GM23338 (cell line): Measurements from ENCODE around the gene ASAH2. TPM values are rescaled to one million over a fixed set of nuclear protein-coding genes. Genes with fewer than 3 reads are reported as not detected.

Experiments used
- ATAC-seq: fragments of 200-7000 bp; cut with Tn5 transposase; 3 replicates; pipeline ENCODE4 v1.9.1; 2020
- DNase-seq: peaks from one replicate; pipeline ENCODE4 v3.0.0-alpha.2; 2015; ENCODE audit warnings: low spot score
- H2AFZ ChIP-seq: fragments of 200-600 bp; sonication (generic); 2 replicates; pipeline ENCODE4 v1.8.0; 2016; ENCODE audit warnings: antibody characterized with exemption, mild to moderate bottlenecking, moderate library complexity
- H3F3A ChIP-seq: fragments of 200-600 bp; sonication (generic); replicated peaks from 2 replicates; pipeline ENCODE4 v1.8.0; 2017; ENCODE audit warnings: antibody characterized with exemption, mixed run types, low read depth
- H3K27ac ChIP-seq: fragments of 200-600 bp; sonication (generic); 2 replicates; pipeline ENCODE4 v1.6.1; 2016; ENCODE audit warnings: low read depth
- H3K27me3 ChIP-seq: fragments of 200-600 bp; sonication (generic); 2 replicates; pipeline ENCODE4 v1.8.0; 2016; ENCODE audit warnings: mild to moderate bottlenecking, mixed run types, moderate library complexity; ENCODE audit not compliant: insufficient read depth
- H3K36me3 ChIP-seq: fragments of 200-600 bp; sonication (generic); 2 replicates; pipeline ENCODE4 v1.8.0; 2016; ENCODE audit warnings: mild to moderate bottlenecking; ENCODE audit not compliant: insufficient read depth
- H3K4me1 ChIP-seq: fragments of 200-600 bp; sonication (generic); 2 replicates; pipeline ENCODE4 v1.8.0; 2016; ENCODE audit warnings: mild to moderate bottlenecking, moderate library complexity; ENCODE audit not compliant: insufficient read depth
- H3K4me2 ChIP-seq: fragments of 200-600 bp; sonication (generic); 2 replicates; pipeline ENCODE4 v1.7.1; 2017; ENCODE audit warnings: mixed run types
- H3K4me3 ChIP-seq: fragments of 200-600 bp; sonication (generic); 2 replicates; pipeline ENCODE4 v1.6.1; 2016; ENCODE audit warnings: mixed run types
- H3K79me2 ChIP-seq: fragments of 200-600 bp; sonication (generic); replicated peaks from 2 replicates; pipeline ENCODE4 v1.8.0; 2017; ENCODE audit warnings: mild to moderate bottlenecking; ENCODE audit not compliant: insufficient read depth
- H3K9me2 ChIP-seq: fragments of 200-600 bp; sonication (generic); 2 replicates; pipeline ENCODE4 v1.8.0; 2017; ENCODE audit not compliant: insufficient read depth
- H4K20me1 ChIP-seq: fragments of 200-600 bp; sonication (generic); replicated peaks from 2 replicates; pipeline ENCODE4 v1.8.0; 2017; ENCODE audit warnings: mild to moderate bottlenecking; ENCODE audit not compliant: insufficient read depth
- H3K27ac Mint-ChIP-seq: 2 replicates; pipeline ENCODE4 v1.8.0; 2020; ENCODE audit warnings: inconsistent platforms, mild to moderate bottlenecking, moderate library complexity, mixed read lengths
- H3K27me3 Mint-ChIP-seq: 3 replicates; pipeline ENCODE4 v1.8.0; 2022; ENCODE audit warnings: low read depth, mild to moderate bottlenecking, moderate library complexity, mixed read lengths, inconsistent platforms; ENCODE audit not compliant: insufficient read depth, poor library complexity
- H3K36me3 Mint-ChIP-seq: 3 replicates; pipeline ENCODE4 v1.8.0; 2021; ENCODE audit warnings: low read depth, mild to moderate bottlenecking, inconsistent platforms, moderate library complexity, mixed read lengths
- H3K4me1 Mint-ChIP-seq: 3 replicates; pipeline ENCODE4 v1.8.0; 2020; ENCODE audit warnings: mild to moderate bottlenecking, inconsistent platforms, mixed read lengths
- H3K4me3 Mint-ChIP-seq: 3 replicates; pipeline ENCODE4 v1.8.0; 2021; ENCODE audit warnings: moderate library complexity, mild to moderate bottlenecking, inconsistent platforms, mixed read lengths
- H3K9me3 Mint-ChIP-seq: 3 replicates; pipeline ENCODE4 v1.8.0; 2020; ENCODE audit warnings: moderate library complexity, mild to moderate bottlenecking, inconsistent platforms, mixed read lengths
- CREB1 ChIP-seq: fragments of 250-450 bp; sonication (Bioruptor Pico); IDR thresholded peaks from 2 replicates; pipeline ENCODE4 v1.5.0; 2020; ENCODE audit warnings: low read depth, mild to moderate bottlenecking, moderate library complexity
- CTCF ChIP-seq, 2 experiments: fragments of 200-600 bp in 1 of 2; sonication (generic) in 1 of 2; conservative IDR thresholded peaks; 2 replicates each; pipeline versions ENCODE4 v1.5.1 to v1.6.1; 2016 to 2017; ENCODE audit warnings: antibody characterized with exemption in 2 of 2, low read depth in 2 of 2, mild to moderate bottlenecking in 2 of 2, moderate library complexity in 1 of 2
- EZH2 ChIP-seq: fragments of 200-600 bp; sonication (generic); IDR thresholded peaks from one replicate; pipeline ENCODE4 v1.8.0; 2017; ENCODE audit warnings: antibody characterized with exemption, mild to moderate bottlenecking, low read depth; ENCODE audit not compliant: unreplicated experiment
- EZH2phosphoT487 ChIP-seq: fragments of 200-600 bp; sonication (generic); IDR thresholded peaks from one replicate; pipeline ENCODE4 v1.8.1; 2018; ENCODE audit warnings: antibody characterized with exemption; ENCODE audit not compliant: unreplicated experiment
- NANOG ChIP-seq: IDR thresholded peaks from 2 replicates; pipeline ENCODE4 v1.6.1; 2016; ENCODE audit warnings: antibody characterized with exemption, borderline replicate concordance
- POLR2AphosphoS5 ChIP-seq: IDR thresholded peaks from 2 replicates; pipeline ENCODE4 v1.6.1; 2016; ENCODE audit warnings: antibody characterized with exemption, low read depth
- ZNF331 ChIP-seq: fragments of 250-450 bp; sonication (Bioruptor Pico); IDR thresholded peaks from 2 replicates; pipeline ENCODE4 v1.5.0; 2020; ENCODE audit warnings: low read depth, mild to moderate bottlenecking, moderate library complexity
- polyA plus RNA-seq: library from polyadenylated mRNA; unstranded; fragments of >200 nt; fragmentation: Nextera tagmentation; extraction: Ambion mirVana; gene quantifications from 2 replicates; pipeline ENCODE4 v1.2.1, GENCODE V29; 2016
- total RNA-seq: library from RNA; depleted of rRNA; stranded (reverse); fragments of >200 nt; shearing (Covaris generic); gene quantifications from 2 replicates; pipeline ENCODE4 v1.2.3, GENCODE V29; 2014
- TF ChIP-seq, protein P1 (sequence below): IDR thresholded peaks from one replicate; pipeline ENCODE4 v1.6.1; 2018; ENCODE audit warnings: antibody characterized with exemption; ENCODE audit not compliant: unreplicated experiment

Gene ASAH2
- total and polyA plus RNA-seq, 2 experiments from 2014 or later, result 0.17 to 0.92 TPM

DNA sequence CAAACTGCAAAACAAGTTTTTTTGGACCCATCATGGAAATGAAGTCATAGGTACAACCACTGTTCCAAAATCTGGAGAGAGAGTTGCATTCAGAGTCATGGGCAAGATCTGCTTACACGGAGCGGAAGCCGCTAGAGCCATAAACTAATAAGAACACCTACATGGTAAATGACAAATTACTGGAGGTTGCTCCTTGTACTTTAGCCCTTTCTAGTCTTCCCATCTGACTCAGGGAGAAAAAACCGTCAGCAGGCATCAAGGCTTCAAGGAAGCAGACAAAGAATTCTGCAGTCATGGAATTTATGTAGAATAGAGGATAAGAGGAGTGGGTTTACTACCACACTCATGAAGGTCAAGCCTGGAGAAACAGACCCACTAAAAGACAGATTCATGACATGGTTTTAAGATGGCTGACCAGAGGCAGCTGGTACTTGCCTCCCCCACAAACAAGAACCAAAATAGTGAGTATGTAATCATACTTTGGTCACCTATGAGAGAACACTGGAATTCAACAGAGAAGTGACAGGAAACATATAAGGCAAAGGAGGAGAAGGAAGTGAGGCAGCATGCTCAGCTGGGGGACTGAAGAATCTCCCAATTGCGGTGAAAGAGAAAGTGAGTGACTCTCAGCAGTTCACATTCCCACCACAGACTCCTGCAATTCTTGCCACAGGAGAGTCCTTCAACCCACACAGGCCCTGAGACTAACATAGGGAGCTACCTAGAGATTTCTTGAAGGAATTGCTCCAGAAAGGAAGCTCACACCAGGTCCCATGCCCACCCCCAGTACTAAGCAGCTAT, 42.4 kb upstream of the ASAH2 start:
- no peak for DNase-seq
- Histone ChIP-seq H3K4me1 (no peaks in the 10 kb centered on the region), H3K27me3 (no peaks in the 10 kb centered on the region), H3F3A (no peaks in the 10 kb centered on the region), H4K20me1 (no peaks in the 10 kb centered on the region), H3K36me3 (no peaks in the 10 kb centered on the region), H3K27ac (no peak overlapping the region), H2AFZ (no peak overlapping the region), H3K79me2 (no peaks in the 10 kb centered on the region), H3K4me3 (no peak overlapping the region), H3K4me2 (no peak overlapping the region), H3K9me2 (peaks cover 4% of the 10 kb centered on the region; the same call in 1 of the 2 replicates)
- Mint-ChIP-seq H3K9me3 (peaks cover 2% of the 10 kb centered on the region; the same call in 2 of the 3 replicates), H3K27me3 (peaks cover 1% of the 10 kb centered on the region), H3K27ac (no peak overlapping the region), H3K4me3 (no peak overlapping the region), H3K4me1 (no peaks in the 10 kb centered on the region), H3K36me3 (no peaks in the 10 kb centered on the region)
- ATAC-seq, result no peak
- TF ChIP-seq, protein P1, sequence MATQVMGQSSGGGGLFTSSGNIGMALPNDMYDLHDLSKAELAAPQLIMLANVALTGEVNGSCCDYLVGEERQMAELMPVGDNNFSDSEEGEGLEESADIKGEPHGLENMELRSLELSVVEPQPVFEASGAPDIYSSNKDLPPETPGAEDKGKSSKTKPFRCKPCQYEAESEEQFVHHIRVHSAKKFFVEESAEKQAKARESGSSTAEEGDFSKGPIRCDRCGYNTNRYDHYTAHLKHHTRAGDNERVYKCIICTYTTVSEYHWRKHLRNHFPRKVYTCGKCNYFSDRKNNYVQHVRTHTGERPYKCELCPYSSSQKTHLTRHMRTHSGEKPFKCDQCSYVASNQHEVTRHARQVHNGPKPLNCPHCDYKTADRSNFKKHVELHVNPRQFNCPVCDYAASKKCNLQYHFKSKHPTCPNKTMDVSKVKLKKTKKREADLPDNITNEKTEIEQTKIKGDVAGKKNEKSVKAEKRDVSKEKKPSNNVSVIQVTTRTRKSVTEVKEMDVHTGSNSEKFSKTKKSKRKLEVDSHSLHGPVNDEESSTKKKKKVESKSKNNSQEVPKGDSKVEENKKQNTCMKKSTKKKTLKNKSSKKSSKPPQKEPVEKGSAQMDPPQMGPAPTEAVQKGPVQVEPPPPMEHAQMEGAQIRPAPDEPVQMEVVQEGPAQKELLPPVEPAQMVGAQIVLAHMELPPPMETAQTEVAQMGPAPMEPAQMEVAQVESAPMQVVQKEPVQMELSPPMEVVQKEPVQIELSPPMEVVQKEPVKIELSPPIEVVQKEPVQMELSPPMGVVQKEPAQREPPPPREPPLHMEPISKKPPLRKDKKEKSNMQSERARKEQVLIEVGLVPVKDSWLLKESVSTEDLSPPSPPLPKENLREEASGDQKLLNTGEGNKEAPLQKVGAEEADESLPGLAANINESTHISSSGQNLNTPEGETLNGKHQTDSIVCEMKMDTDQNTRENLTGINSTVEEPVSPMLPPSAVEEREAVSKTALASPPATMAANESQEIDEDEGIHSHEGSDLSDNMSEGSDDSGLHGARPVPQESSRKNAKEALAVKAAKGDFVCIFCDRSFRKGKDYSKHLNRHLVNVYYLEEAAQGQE, result no peak
- TF ChIP-seq POLR2AphosphoS5 (no peak), CTCF (conservative IDR thresholded peaks at IDR 0.05; ENCODE audit: low read depth in 2 of 2) (no peak), CREB1 (CRISPR knock-in tag) (no peak), EZH2phosphoT487 (no peak), EZH2 (no peak), ZNF331 (CRISPR knock-in tag) (no peak), NANOG (no peak)

DNA sequence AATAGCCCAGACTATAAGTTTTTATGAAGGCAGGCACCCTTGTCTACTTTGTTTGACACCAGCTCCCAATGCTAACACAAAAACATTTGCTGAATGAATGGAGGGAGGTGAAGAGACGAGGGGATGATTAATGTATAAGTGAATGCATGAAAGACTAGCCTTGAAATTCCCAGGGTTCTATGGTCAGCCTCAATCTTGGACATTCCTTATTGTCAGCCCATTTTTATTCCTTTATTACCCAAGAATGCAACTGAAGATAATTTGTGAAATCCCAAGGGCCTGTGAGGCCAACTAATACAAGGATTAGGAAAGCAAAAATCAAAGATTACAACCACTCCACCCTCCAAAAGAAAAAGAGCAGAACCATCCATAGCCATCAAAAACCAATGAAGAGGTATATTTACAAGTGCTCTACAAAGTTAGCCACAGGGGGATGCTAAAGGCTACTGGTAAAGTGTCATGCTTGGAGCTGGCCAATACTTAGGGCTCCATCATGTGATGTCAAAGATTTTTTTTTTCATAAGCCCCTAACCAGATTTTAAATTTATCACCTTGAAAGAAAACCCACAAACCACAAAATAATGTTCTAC, 40.0 kb upstream of the ASAH2 start:
- no peaks in the 10 kb centered on the region for H3K36me3 ChIP-seq
- no peak overlapping the region for H3K4me3 ChIP-seq
- no peaks in the 10 kb centered on the region for H4K20me1 ChIP-seq
- H3K27me3 ChIP-seq, result no peaks in the 10 kb centered on the region
- no peaks in the 10 kb centered on the region for H3K27me3 Mint-ChIP-seq
- no peak overlapping the region for H3K27ac ChIP-seq
- H3K4me1 ChIP-seq, result no peaks in the 10 kb centered on the region
- H3K4me2 ChIP-seq, result no peak overlapping the region
- H2AFZ ChIP-seq, result no peak overlapping the region
- no peak overlapping the region for H3K27ac Mint-ChIP-seq
- no peaks in the 10 kb centered on the region for H3F3A ChIP-seq
- H3K4me3 Mint-ChIP-seq, result no peak overlapping the region
- no peaks in the 10 kb centered on the region for H3K36me3 Mint-ChIP-seq
- H3K9me3 Mint-ChIP-seq, result no peaks in the 10 kb centered on the region
- 0 out of 2 replicates have a peak, but pooled peaks have one; percentile 6 for TF ChIP-seq CREB1 (CRISPR knock-in tag)
- TF ChIP-seq, protein P1, result no peak
- peak; percentile 55 to 71 for TF ChIP-seq CTCF (conservative IDR thresholded peaks at IDR 0.05; ENCODE audit: low read depth in 2 of 2)
- peaks cover 4% of the 10 kb centered on the region; the same call in 1 of the 2 replicates for H3K9me2 ChIP-seq
- ATAC-seq (peak; percentile 73), DNase-seq (peak; percentile 41)
- peaks cover 4% of the 10 kb centered on the region; the same call in 2 of the 3 replicates for H3K4me1 Mint-ChIP-seq
- no peaks in the 10 kb centered on the region for H3K79me2 ChIP-seq
